ENCODE measurements around the gene PTPRB. TPM values are rescaled to one million over a fixed set of nuclear protein-coding genes. Genes with fewer than 3 reads are reported as not detected.

PTPRB gene
- total and polyA plus RNA-seq, 11 donors, result 17.0 to 41.5 (median 34.2) TPM

GRCh38 chr12:70648831-70649230 lies 11.6 kb upstream of the PTPRB start:
- 32 to 49% (median 39%) methylated on average over 2 of the region's 2 CpGs for WGBS, 4 donors
- TF ChIP-seq POLR2A (IDR thresholded peaks at IDR 0.05) (no peak), CTCF (IDR thresholded peaks at IDR 0.05) (no peak)
- no peaks in the 10 kb centered on the region for H3K27me3 ChIP-seq
- H3K27ac ChIP-seq, result peak overlapping the region in 7 of 12 donors; percentile 32 to 69 (median 42)
- intact Hi-C loops (cut with DNase I), result loop anchor here in 6 of 10 donors (5.0 to 10.0 kb wide), 4 partner anchors 37 to 54 kb away; no protein-coding TSS in a partner anchor
- H3K4me3 ChIP-seq, result peak overlapping the region in 1 of 12 donors; percentile 5
- no peak for DNase-seq
- H3K36me3 ChIP-seq, result no peaks in the 10 kb centered on the region
- H3K9me3 ChIP-seq, result no peaks in the 10 kb centered on the region
- H3K4me1 ChIP-seq, result peaks cover 0 to 50% (median 30%) of the 10 kb centered on the region in 12 donors
- peak in 2 of 4 donors; percentile 39 to 48 for ATAC-seq

- H3K36me3 ChIP-seq, result no peaks in the 10 kb centered on the region
- no peak for TF ChIP-seq POLR2A (IDR thresholded peaks at IDR 0.05)
- TF ChIP-seq CTCF (IDR thresholded peaks at IDR 0.05), result no peak
- no peak for DNase-seq
- no peaks in the 10 kb centered on the region for H3K9me3 ChIP-seq
- 73 to 85% (median 78%) methylated on average over 2 of the region's 2 CpGs for WGBS, 4 donors
- H3K27ac ChIP-seq, result peak overlapping the region in 8 of 12 donors; percentile 32 to 69 (median 42)
- ATAC-seq, result no peak
- peaks cover 0 to 50% (median 30%) of the 10 kb centered on the region in 12 donors for H3K4me1 ChIP-seq
- no peaks in the 10 kb centered on the region for H3K27me3 ChIP-seq
- H3K4me3 ChIP-seq, result no peak overlapping the region
- intact Hi-C loops (cut with DNase I), result loop anchor here in 6 of 10 donors (5.0 to 10.0 kb wide), 4 partner anchors 36 to 53 kb away; no protein-coding TSS in a partner anchor
Measured at GRCh38 chr12:70648191-70648590, 11.0 kb upstream of the PTPRB start.

GRCh38 chr12:70646850-70647249 lies 9.6 kb upstream of the PTPRB start:
- H3K36me3 ChIP-seq, result no peaks in the 10 kb centered on the region
- DNase-seq, result no peak
- H3K27me3 ChIP-seq, result no peaks in the 10 kb centered on the region
- TF ChIP-seq CTCF (IDR thresholded peaks at IDR 0.05) (no peak), POLR2A (IDR thresholded peaks at IDR 0.05) (no peak)
- intact Hi-C loops (cut with DNase I), result loop anchor here in 6 of 10 donors (5.0 to 10.0 kb wide), 4 partner anchors 35 to 52 kb away; no protein-coding TSS in a partner anchor
- no peaks in the 10 kb centered on the region for H3K9me3 ChIP-seq
- 43 to 52% (median 47%) methylated on average over 1 of the region's 1 CpG for WGBS, 4 donors
- H3K27ac ChIP-seq, result peak overlapping the region in 5 of 12 donors; percentile 5 to 58 (median 43)
- H3K4me3 ChIP-seq, result no peak overlapping the region
- ATAC-seq, result no peak
- peaks cover 0 to 50% (median 30%) of the 10 kb centered on the region in 12 donors for H3K4me1 ChIP-seq

GRCh38 chr12:70645494-70646317 lies 8.5 kb upstream of the PTPRB start:
- peak; percentile 63 to 78 (median 69) for DNase-seq
- peaks cover 0 to 50% (median 30%) of the 10 kb centered on the region in 12 donors for H3K4me1 ChIP-seq
- H3K27ac ChIP-seq, result peak overlapping the region in 10 of 12 donors; percentile 8 to 68 (median 52)
- WGBS, 4 donors, result 18 to 27% (median 24%) methylated on average over 10 of the region's 10 CpGs
- intact Hi-C loops (cut with DNase I), result loop anchor here in 6 of 10 donors (5.0 to 10.0 kb wide), 4 partner anchors 33 to 51 kb away; no protein-coding TSS in a partner anchor
- H3K27me3 ChIP-seq, result no peaks in the 10 kb centered on the region
- no peaks in the 10 kb centered on the region for H3K36me3 ChIP-seq
- ATAC-seq, result peak; percentile 87 to 97 (median 94)
- no peak for TF ChIP-seq POLR2A (IDR thresholded peaks at IDR 0.05)
- no peak for TF ChIP-seq CTCF (IDR thresholded peaks at IDR 0.05)
- no peaks in the 10 kb centered on the region for H3K9me3 ChIP-seq
- H3K4me3 ChIP-seq, result peak overlapping the region in 1 of 12 donors; percentile 0
